ENCODE measurements around the gene ATP2C2.
"Not testable (repeated sequence)": the region's sequence is repeated elsewhere in the genome, so short reads cannot be mapped to it uniquely, and the experiment has no call there.

- not testable (repeated sequence) for TF ChIP-seq JUN (IDR thresholded peaks at IDR 0.05; ENCODE audit: low read depth, low read length); POLR2A (IDR thresholded peaks at IDR 0.05; ENCODE audit: control extremely low read depth in 1 of 2, low read depth in 2 of 2, low read length in 2 of 2); CTCF (IDR thresholded peaks at IDR 0.05; ENCODE audit: control extremely low read depth in 1 of 3, insufficient read depth in 1 of 3, low read depth in 1 of 3, low read length in 3 of 3); RAD21 (IDR thresholded peaks at IDR 0.05 in 1 of 2, conservative IDR thresholded peaks at IDR 0.05 in 1 of 2; ENCODE audit: low read depth in 2 of 2, low read length in 2 of 2); RNF2 (IDR thresholded peaks at IDR 0.05; ENCODE audit: borderline replicate concordance, low read depth, low read length, missing control alignments, poor library complexity, severe bottlenecking); USF2 (IDR thresholded peaks at IDR 0.05; ENCODE audit: low read length)
Observed at GRCh38 chr16:84451010-84451676, 82.8 kb downstream of the ATP2C2 start.

Measured in H1 (cell line).